ENCODE data around the gene OSBPL5. TPM values are rescaled to one million over a fixed set of nuclear protein-coding genes. Genes with fewer than 3 reads are reported as not detected.

OSBPL5 gene
- total and polyA plus RNA-seq, 5 donors, result 10.3 to 19.1 (median 15.2) TPM

DNA sequence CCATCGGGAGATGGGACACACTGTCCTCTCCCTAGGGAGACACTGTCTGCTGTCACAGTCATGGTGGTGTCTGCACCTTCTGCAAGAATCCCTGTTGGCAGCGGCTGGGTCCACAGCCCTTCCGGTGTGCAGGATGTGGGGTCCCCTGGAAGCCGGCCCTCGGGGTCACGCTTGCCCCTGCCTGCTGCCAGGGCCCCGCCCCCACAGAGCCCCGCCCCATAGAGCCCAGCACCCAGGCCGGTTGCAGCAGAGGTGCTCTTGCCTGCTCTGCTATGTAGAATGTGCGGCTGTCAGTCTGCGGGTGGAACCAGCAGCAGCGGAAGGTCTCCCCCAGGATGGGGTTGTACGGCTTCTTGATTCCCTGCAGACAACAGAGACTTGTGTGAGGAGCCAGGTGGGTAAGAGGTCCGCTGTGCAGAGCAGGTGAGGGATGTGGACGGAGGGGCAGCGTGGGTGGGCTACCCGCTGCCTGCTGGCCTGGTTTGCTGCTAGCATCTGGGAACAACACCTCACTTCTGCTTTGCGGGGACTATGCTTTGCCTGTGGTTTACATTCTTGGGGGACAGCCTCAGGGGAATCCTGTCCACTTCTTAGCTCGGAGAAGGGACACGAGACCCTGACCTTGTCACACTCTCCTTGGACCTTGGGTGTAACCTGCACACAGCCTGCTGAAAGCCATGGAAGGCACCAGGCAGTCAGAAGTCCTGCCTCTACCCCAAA is 63.0 kb downstream of the OSBPL5 start:
- WGBS, result 86% methylated on average over 20 of the region's 20 CpGs
- Histone ChIP-seq H3K4me1 (ENCODE audit: control insufficient read depth, insufficient read depth, low read length) (no peaks in the 10 kb centered on the region), H3K27ac (ENCODE audit: low read length) (no peak overlapping the region), H3K4me3 (ENCODE audit: low read length) (no peak overlapping the region), H3K9me3 (ENCODE audit: control insufficient read depth, low read length) (no peaks in the 10 kb centered on the region), H3K27me3 (ENCODE audit: control insufficient read depth, insufficient read depth) (no peaks in the 10 kb centered on the region)
- DNase-seq (peak in 1 of 3 donors; percentile 45), ATAC-seq (no peak)
- intact Hi-C loops (cut with DNase I), result loop anchor here in 1 of 4 donors (10.0 kb wide), 1 partner anchor 113 kb away; the partner anchor contains the start of gene MRGPRG

DNA sequence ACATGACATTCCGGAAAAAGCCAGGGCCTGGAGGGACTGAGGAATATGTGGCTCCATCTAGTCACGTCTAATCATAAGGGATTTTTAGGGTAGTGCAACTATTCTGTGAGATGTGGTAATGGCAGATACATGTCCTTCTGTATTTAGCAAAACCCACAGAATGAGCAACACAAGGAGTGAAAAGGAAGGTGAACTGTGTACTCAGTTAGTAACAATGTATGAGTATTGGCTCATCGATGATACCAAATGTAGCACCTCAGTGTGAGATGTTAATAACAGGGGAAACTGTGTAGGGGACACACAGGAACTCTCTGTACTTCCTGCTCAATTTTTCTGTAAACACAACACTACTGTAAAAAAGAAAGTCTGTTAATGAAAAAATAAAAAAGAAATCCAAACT is 65.9 kb downstream of the OSBPL5 start:
- Histone ChIP-seq H3K9me3 (ENCODE audit: control insufficient read depth, low read length) (no peaks in the 10 kb centered on the region), H3K4me3 (ENCODE audit: low read length) (no peak overlapping the region), H3K27ac (ENCODE audit: low read length) (no peak overlapping the region), H3K27me3 (ENCODE audit: control insufficient read depth, insufficient read depth) (no peaks in the 10 kb centered on the region), H3K4me1 (ENCODE audit: control insufficient read depth, insufficient read depth, low read length) (no peaks in the 10 kb centered on the region)
- WGBS, result 80% methylated on average over 3 of the region's 3 CpGs
- DNase-seq (no peak), ATAC-seq (no peak)
- intact Hi-C loops (cut with DNase I), result no loop called here

DNA sequence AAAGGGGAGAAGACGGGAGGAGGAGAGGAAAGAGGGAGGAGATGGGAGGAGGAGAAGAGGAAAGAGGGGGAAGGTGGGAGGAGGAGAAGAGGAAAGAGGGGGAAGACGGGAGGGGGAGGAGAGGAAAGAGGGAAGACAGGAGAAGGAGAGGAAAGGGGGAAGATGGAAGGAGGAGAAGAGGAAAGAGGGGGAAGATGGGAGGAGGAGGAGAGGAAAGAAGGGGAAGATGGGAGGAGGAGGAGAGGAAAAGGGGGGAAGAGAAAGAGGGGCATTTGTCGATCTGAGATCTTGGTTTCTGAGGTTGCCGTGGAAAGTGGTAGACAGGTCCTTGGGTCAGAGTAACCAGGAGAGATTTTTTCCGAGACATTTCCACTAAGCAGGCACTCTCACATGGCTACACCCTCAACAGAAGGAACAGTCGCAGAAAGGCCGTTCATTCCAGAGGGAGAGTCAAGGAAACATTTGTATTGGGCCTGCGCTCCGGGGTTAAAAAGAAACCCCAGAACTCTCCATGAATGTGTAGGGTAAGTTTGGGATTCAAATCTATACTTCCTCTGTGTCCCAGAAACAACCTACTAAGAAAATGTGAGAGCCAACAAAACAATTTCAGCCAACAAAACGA is 68.1 kb downstream of the OSBPL5 start:
- Histone ChIP-seq H3K9me3 (ENCODE audit: control insufficient read depth, low read length) (no peaks in the 10 kb centered on the region), H3K27ac (ENCODE audit: low read length) (no peak overlapping the region), H3K4me3 (ENCODE audit: low read length) (no peak overlapping the region), H3K27me3 (ENCODE audit: control insufficient read depth, insufficient read depth) (no peaks in the 10 kb centered on the region), H3K4me1 (ENCODE audit: control insufficient read depth, insufficient read depth, low read length) (no peaks in the 10 kb centered on the region)
- ATAC-seq, result no peak
- WGBS, result 86% methylated on average over 10 of the region's 10 CpGs
- DNase-seq, result no peak
- intact Hi-C loops (cut with DNase I), result no loop called here

DNA sequence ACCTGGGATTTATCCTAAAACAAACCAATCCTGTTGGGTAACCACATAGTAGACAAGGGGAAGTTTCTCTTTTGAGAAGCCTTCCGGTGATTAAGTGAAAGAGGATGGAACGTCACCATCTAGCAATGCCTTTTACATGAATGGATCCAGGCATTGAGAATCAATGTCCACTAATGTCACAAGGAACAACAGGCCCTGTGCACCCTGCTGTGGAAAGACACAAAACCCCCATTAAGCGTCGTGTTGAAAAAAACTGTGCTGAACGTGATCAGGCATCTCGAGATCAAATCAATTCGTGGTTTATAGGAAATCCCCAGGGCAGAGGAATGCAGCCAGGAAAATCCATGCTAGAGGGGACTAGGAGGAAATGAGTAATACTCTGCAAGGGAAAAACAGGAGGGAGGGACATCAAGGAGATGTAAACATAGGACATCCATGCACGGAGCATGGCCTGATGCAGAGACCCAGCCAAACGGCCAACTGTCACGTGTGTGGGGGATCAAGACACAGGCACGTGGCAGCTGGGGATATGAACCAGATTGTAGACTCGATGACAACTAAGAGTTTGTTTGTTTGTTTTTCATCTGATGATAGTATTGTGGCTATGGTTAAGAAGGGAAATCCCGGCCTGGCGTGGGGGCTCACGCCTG is 69.3 kb downstream of the OSBPL5 start:
- no peaks in the 10 kb centered on the region for H3K9me3 ChIP-seq (ENCODE audit: control insufficient read depth, low read length)
- no peak overlapping the region for H3K4me3 ChIP-seq (ENCODE audit: low read length)
- WGBS, result 44% methylated on average over 15 of the region's 15 CpGs
- intact Hi-C loops (cut with DNase I), result no loop called here
- H3K4me1 ChIP-seq (ENCODE audit: control insufficient read depth, insufficient read depth, low read length), result no peaks in the 10 kb centered on the region
- DNase-seq (peak in 2 of 3 donors; percentile 60 to 68), ATAC-seq (peak; percentile 38 to 75)
- H3K27ac ChIP-seq (ENCODE audit: low read length), result peak overlapping the region; percentile 61
- no peaks in the 10 kb centered on the region for H3K27me3 ChIP-seq (ENCODE audit: control insufficient read depth, insufficient read depth)

DNA sequence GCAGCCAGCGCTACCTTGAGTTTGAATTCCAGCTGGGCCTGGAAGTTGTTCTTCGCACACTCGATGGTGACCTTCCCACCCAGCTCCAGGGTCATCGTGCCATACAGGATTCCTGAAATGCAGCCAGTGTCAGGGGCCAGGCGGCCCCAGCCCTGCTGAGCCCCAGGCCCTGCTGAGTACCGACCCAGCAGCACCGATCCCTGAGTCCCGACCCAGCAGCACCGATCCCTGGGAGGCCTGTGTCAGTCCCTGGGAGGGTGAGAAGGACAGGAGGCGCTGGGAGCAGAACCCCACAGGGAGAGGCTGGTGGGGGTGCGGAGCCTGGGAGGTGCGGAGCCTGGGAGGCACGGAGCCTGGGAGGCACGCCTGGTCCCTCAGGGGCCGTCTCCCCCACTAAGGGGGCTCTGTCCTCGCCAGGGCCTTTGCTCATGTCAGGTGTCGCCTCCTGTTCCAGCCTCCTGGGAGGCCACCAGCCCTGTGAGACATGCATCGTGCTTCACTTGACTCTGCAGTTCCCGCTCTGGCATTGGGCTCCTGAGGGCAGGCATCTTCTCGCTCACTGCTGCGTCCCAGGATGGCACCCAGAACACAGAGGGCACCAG is 70.8 kb downstream of the OSBPL5 start:
- intact Hi-C loops (cut with DNase I), result loop anchor here in 2 of 4 donors (5.0 kb wide), 1 partner anchor 57 kb away; no protein-coding TSS in a partner anchor
- WGBS, result 89% methylated on average over 21 of the region's 21 CpGs
- H3K4me1 ChIP-seq (ENCODE audit: control insufficient read depth, insufficient read depth, low read length), result no peaks in the 10 kb centered on the region
- DNase-seq (no peak), ATAC-seq (no peak)
- H3K27me3 ChIP-seq (ENCODE audit: control insufficient read depth, insufficient read depth), result no peaks in the 10 kb centered on the region
- no peak overlapping the region for H3K27ac ChIP-seq (ENCODE audit: low read length)
- H3K9me3 ChIP-seq (ENCODE audit: control insufficient read depth, low read length), result no peaks in the 10 kb centered on the region
- H3K4me3 ChIP-seq (ENCODE audit: low read length), result no peak overlapping the region

DNA sequence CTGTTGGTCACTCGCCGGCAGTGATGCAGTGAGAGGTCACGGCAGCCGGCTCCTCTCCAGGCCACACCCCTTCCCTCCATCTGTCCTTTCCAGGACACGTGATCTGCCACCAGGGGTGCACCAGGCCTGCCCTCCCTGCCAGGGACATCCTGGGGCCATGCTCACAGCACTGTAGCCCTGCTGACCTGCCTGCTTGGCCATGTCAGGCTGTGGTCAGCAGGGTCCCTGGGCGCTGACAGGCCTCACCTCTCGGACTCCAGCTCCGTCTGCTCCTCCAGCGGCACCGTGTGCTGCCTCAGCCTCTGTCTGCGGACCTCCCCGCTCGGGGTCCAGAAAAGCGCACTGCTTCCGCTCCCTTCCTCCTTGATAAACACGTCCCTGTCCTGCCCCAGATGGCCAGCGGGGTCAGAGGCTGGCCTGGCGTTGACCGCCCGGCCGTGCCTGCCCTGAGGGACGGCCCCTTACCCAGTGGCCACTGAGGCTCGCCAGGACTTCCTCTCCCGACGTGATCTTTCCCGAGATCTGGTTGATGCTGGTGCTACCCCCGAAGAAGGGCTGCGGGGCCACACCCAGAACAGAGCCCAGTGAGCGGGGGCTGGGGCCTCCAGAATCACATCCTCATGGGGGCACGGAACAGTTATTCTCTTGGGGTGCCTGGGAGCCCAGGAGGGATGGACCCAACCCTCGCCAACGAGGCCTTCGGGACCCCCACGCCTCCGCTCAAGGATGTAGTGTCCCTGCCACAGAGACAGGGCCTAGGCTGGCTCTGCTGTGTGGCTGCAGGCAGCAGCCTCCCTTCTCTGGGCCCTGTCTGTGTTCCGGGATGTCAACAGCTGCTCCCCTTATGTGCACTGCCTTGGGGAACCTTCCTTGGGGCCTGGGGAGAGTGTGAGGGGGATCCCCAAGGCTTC is 71.6 kb downstream of the OSBPL5 start:
- ATAC-seq (peak in 1 of 2 donors; percentile 2), DNase-seq (peak in 1 of 3 donors; percentile 59)
- Histone ChIP-seq H3K27me3 (ENCODE audit: control insufficient read depth, insufficient read depth) (no peaks in the 10 kb centered on the region), H3K4me1 (ENCODE audit: control insufficient read depth, insufficient read depth, low read length) (no peaks in the 10 kb centered on the region), H3K9me3 (ENCODE audit: control insufficient read depth, low read length) (no peaks in the 10 kb centered on the region), H3K4me3 (ENCODE audit: low read length) (no peak overlapping the region), H3K27ac (ENCODE audit: low read length) (no peak overlapping the region)
- 78% methylated on average over 36 of the region's 36 CpGs for WGBS
- intact Hi-C loops (cut with DNase I), result loop anchor here in 2 of 4 donors (5.0 kb wide), 1 partner anchor 56 kb away; no protein-coding TSS in a partner anchor

DNA sequence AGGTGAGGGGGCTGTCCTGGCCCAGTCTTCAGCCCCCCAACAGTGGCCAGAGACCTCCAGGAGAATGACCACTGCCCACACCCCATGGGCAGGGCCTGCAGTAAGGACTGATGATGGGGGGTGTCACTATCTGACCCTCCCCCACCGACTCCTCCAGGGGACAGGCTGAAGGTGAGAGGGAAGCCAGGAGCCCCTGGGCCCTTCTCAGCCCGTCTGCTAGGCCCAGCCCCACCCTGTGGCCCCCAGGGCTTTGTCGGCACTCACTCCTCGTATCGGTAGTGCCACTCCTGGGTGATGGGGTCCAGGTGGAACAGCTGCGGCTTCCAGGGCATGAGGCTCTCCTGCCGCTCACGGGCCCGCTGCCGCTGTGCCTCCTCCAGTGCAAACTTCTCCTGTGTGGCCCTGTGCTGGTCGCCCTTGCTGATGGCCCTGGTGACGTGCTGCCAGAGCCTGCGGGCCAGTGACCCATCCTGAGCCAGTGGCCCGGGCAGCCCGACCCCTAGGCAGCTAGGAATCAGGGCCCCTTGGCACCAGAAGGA is 72.4 kb downstream of the OSBPL5 start:
- Histone ChIP-seq H3K27ac (ENCODE audit: low read length) (no peak overlapping the region), H3K27me3 (ENCODE audit: control insufficient read depth, insufficient read depth) (no peaks in the 10 kb centered on the region), H3K4me3 (ENCODE audit: low read length) (no peak overlapping the region), H3K9me3 (ENCODE audit: control insufficient read depth, low read length) (no peaks in the 10 kb centered on the region), H3K4me1 (ENCODE audit: control insufficient read depth, insufficient read depth, low read length) (no peaks in the 10 kb centered on the region)
- ATAC-seq (no peak), DNase-seq (peak in 1 of 3 donors; percentile 65)
- 88% methylated on average over 15 of the region's 15 CpGs for WGBS
- intact Hi-C loops (cut with DNase I), result loop anchor here in 2 of 4 donors (5.0 kb wide), 1 partner anchor 55 kb away; no protein-coding TSS in a partner anchor

DNA sequence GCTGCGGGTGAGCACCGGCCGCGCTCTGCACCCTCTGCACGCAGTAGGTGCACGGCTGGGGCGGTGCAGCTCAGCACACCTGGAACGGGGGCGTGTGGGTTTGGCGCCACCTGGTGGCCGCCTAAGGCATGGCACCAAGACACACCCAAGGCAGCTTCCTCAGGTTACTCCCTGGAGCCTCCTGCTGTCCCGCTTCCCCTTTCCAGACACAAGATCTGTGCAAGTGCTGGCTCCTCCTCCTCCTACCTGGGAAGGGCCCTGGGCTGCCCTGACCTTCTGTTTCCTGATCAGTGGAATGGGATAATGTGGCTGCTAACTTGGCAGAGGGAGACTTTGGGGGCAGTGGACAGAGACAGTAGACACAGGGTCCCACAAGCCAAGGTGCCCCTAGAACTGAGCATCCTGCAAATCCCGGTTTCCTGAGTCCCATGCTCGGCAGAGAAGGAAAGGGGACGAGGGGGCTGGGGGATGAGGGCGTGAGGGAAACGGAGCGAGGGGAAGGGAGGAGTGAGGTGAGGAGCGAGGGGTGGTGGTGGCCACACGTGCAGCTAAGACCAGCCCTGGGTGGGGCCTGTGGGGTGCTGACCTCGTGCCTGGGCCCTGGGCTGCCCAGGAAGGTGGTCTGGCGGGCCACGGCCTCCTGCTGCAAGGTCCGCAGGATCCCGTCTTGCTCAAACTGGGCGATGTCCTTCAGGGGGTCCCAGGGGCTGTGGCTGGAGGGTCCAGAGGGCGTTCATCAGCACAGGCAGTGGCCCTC is 73.1 kb downstream of the OSBPL5 start:
- H3K4me1 ChIP-seq (ENCODE audit: control insufficient read depth, insufficient read depth, low read length), result no peaks in the 10 kb centered on the region
- no peak overlapping the region for H3K4me3 ChIP-seq (ENCODE audit: low read length)
- no peaks in the 10 kb centered on the region for H3K27me3 ChIP-seq (ENCODE audit: control insufficient read depth, insufficient read depth)
- intact Hi-C loops (cut with DNase I), result loop anchor here (2.0 to 5.0 kb wide), 3 partner anchors 53 to 55 kb away; no protein-coding TSS in a partner anchor
- no peak overlapping the region for H3K27ac ChIP-seq (ENCODE audit: low read length)
- 44% methylated on average over 27 of the region's 27 CpGs for WGBS
- no peaks in the 10 kb centered on the region for H3K9me3 ChIP-seq (ENCODE audit: control insufficient read depth, low read length)
- DNase-seq (peak in 2 of 3 donors; percentile 82 to 85), ATAC-seq (peak; percentile 44 to 61)

DNA sequence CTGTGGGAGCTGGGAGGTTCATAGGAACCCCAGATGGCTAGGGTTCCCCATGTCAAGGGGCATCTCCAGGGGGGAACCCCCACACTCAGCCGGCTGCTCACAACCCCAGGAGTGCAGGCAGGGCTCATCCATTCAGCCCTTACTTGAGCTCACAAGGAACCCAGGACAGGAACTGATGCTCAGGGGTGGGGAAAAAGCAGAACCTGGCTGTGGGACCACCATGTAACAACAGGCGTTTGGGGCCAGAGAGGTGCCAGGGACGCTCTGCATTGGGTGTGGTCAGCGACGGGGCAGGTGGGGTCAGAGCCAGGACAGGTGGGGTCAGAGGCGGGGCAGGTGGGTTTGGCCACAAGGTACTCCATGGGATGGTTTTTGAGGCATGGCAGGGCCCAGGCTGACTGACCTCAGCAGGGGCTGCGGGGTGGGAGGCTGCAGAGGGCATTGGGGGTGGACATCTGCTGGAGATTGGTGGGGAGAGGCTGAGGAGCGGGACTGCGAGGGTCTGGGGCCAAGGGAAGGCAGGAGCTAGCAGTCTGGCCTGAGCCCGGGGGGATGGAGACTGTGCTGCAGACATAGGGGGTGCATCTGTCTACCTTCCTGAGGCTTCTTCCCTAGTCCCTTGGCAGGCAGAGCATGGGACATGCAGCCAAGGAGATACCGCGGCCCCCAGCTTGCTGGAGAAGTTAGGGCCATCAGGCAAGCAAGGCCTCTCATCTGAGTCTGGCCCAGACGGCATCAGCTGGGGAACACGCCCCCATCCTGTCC is 73.8 kb downstream of the OSBPL5 start:
- no peaks in the 10 kb centered on the region for H3K9me3 ChIP-seq (ENCODE audit: control insufficient read depth, low read length)
- 71% methylated on average over 14 of the region's 14 CpGs for WGBS
- H3K27ac ChIP-seq (ENCODE audit: low read length), result no peak overlapping the region
- H3K27me3 ChIP-seq (ENCODE audit: control insufficient read depth, insufficient read depth), result no peaks in the 10 kb centered on the region
- H3K4me3 ChIP-seq (ENCODE audit: low read length), result no peak overlapping the region
- intact Hi-C loops (cut with DNase I), result loop anchor here (2.0 to 5.0 kb wide), 3 partner anchors 52 to 54 kb away; no protein-coding TSS in a partner anchor
- DNase-seq (peak in 2 of 3 donors; percentile 43 to 58), ATAC-seq (no peak)
- no peaks in the 10 kb centered on the region for H3K4me1 ChIP-seq (ENCODE audit: control insufficient read depth, insufficient read depth, low read length)

Measured in right cardiac atrium (tissue), 5 donors.